HG03342 (cell line): ENCODE data around the gene ZNF214.

Experiments
- ATAC-seq: cut with Tn5 transposase; IDR thresholded peaks from one replicate; pipeline ENCODE4 v1.9.1; 2021; ENCODE audit warnings: mild to moderate bottlenecking, moderate library complexity; ENCODE audit not compliant: unreplicated experiment

Gene ZNF214

GRCh38 chr11:7020183-7020917 is at the start of gene ZNF214, which contains the start of gene NLRP14:
TSS of gene ZNF214 (minus strand) at chr11:7020346. CDS start at chr11:7002835, 17,511 bp downstream.
TSS of gene NLRP14 (plus strand) at chr11:7020479. CDS start at chr11:7038587, 18,108 bp downstream.
- peak; percentile 74 for ATAC-seq

GRCh38 chr11:7062534-7062933 is 42.4 kb upstream of the ZNF214 start:
- no peak for ATAC-seq

GRCh38 chr11:7060868-7061267 is 40.7 kb upstream of the ZNF214 start:
- ATAC-seq: no peak

- ATAC-seq: no peak
Measured at GRCh38 chr11:7057641-7058040, 37.5 kb upstream of the ZNF214 start.

GRCh38 chr11:7056828-7057513 is 36.8 kb upstream of the ZNF214 start:
- no peak for ATAC-seq

GRCh38 chr11:7050191-7050590 is 30.0 kb upstream of the ZNF214 start:
- no peak for ATAC-seq

GRCh38 chr11:7046474-7047175 is 26.5 kb upstream of the ZNF214 start:
- ATAC-seq: no peak

GRCh38 chr11:7034019-7034418 is 13.9 kb upstream of the ZNF214 start:
- no peak for ATAC-seq

GRCh38 chr11:7032692-7033091 is 12.5 kb upstream of the ZNF214 start:
- ATAC-seq: no peak

- ATAC-seq: no peak
Measured at GRCh38 chr11:7031471-7031871, 11.3 kb upstream of the ZNF214 start.

GRCh38 chr11:7030836-7031235 is 10.7 kb upstream of the ZNF214 start:
- ATAC-seq: no peak

- ATAC-seq: no peak
Measured at GRCh38 chr11:7028141-7028540, 8.0 kb upstream of the ZNF214 start.

- no peak for ATAC-seq
Measured at GRCh38 chr11:7021318-7021717, 1.2 kb upstream of the ZNF214 start.

- peak; percentile 49 for ATAC-seq
Measured at GRCh38 chr11:7019500-7020182, 505 bp downstream of the ZNF214 start.

- no peak for ATAC-seq
Measured at GRCh38 chr11:7016011-7016410, 4.1 kb downstream of the ZNF214 start.

- ATAC-seq: no peak
Measured at GRCh38 chr11:7014118-7014517, 6.0 kb downstream of the ZNF214 start.

- ATAC-seq: no peak
Measured at GRCh38 chr11:7004482-7004881, 15.7 kb downstream of the ZNF214 start.

- no peak for ATAC-seq
Measured at GRCh38 chr11:6995703-6996102, 24.4 kb downstream of the ZNF214 start.

GRCh38 chr11:6992457-6993417 is 27.4 kb downstream of the ZNF214 start:
- ATAC-seq: no peak

- ATAC-seq: no peak
Measured at GRCh38 chr11:6992026-6992425, 28.1 kb downstream of the ZNF214 start.
